K562 (cell line): ENCODE measurements around the gene ANKRD34A. TPM values are rescaled to one million over a fixed set of nuclear protein-coding genes. Genes with fewer than 3 reads are reported as not detected.

Experiments
- ATAC-seq: fragments of 200-7000 bp; cut with Tn5 transposase; 3 replicates; pipeline ENCODE4 v1.9.1; 2020; ENCODE audit warnings: moderate library complexity
- BruUV-seq: library from RNA; stranded (reverse); fragments of 400-500 nt; replicated peaks from 2 replicates; lab custom pipeline; 2021; lab: Mats Ljungman, UMichigan
- CTCF ChIA-PET: fragments of 300-600 bp; formaldehyde crosslinking; extraction: SDS; loops from one replicate; lab custom pipeline; 2021; ENCODE audit warnings: low intra/inter-chr PET ratio; lab: Yijun Ruan, JAX
- POLR2A ChIA-PET: fragments of 300-600, 350-650 bp; sonication (Branson Sonifier 250); formaldehyde crosslinking; extraction: SDS; loops from one replicate; lab custom pipeline; 2021; ENCODE audit warnings: antibody characterized with exemption, inconsistent platforms; lab: Yijun Ruan, JAX
- DNase-seq, 4 experiments: peaks; one replicate each; pipeline versions ENCODE4 v3.0.0 to v3.0.0-alpha.2; 2011 to 2018; ENCODE audit warnings: low spot score in 3 of 4, mixed read lengths in 3 of 4; ENCODE audit errors: extremely low read depth in 1 of 4
- FAIRE-seq: peaks from 2 replicates; lab custom pipeline; 2011; peaks lifted over from hg19 to GRCh38; lab: Jason Lieb, UNC
- H2AFZ ChIP-seq: 2 replicates; pipeline ENCODE4 v1.6.0; 2011; ENCODE audit warnings: low read depth, low read length, control low read depth, inconsistent platforms
- H3K27ac ChIP-seq: fragments of 200-600 bp; 3 replicates; pipeline ENCODE4 v1.8.0; 2011; ENCODE audit warnings: low read depth, mild to moderate bottlenecking, control low read depth, inconsistent platforms, low read length, moderate library complexity, mixed read lengths; ENCODE audit errors: extremely low read depth
- H3K27me3 ChIP-seq, 2 experiments: fragments of 300-600 bp in 1 of 2; 2 replicates in 1 of 2; 3 replicates in 1 of 2; pipeline versions ENCODE4 v1.6.0 to v1.8.0; 2011; ENCODE audit warnings: inconsistent platforms in 2 of 2, low read length in 2 of 2, mild to moderate bottlenecking in 1 of 2, mixed read lengths in 1 of 2, moderate library complexity in 1 of 2; ENCODE audit not compliant: control insufficient read depth in 2 of 2, insufficient read depth in 2 of 2
- H3K36me3 ChIP-seq: fragments of 300-600 bp; 3 replicates; pipeline ENCODE4 v1.8.0; 2011; ENCODE audit warnings: mild to moderate bottlenecking, low read length, inconsistent platforms; ENCODE audit not compliant: control insufficient read depth, insufficient read depth
- H3K4me1 ChIP-seq, 2 experiments: fragments of 200-600 bp in 1 of 2; replicated peaks in 1 of 2; 2 replicates in 1 of 2; 3 replicates in 1 of 2; pipeline versions ENCODE4 v1.5.1 to v1.8.0; 2011; ENCODE audit warnings: inconsistent platforms in 2 of 2, low read length in 2 of 2, mild to moderate bottlenecking in 1 of 2, mixed read lengths in 1 of 2, moderate library complexity in 1 of 2; ENCODE audit not compliant: control insufficient read depth in 2 of 2, insufficient read depth in 2 of 2
- H3K4me2 ChIP-seq: 2 replicates; pipeline ENCODE4 v1.6.1; 2011; ENCODE audit warnings: low read length, control low read depth, inconsistent platforms, mixed read lengths; ENCODE audit not compliant: insufficient read depth
- H3K4me3 ChIP-seq: fragments of 200-600 bp; sonication (generic), shearing (Covaris generic); 2 replicates; pipeline ENCODE4 v1.5.1; 2016; ENCODE audit warnings: control low read depth, inconsistent platforms
- H3K79me2 ChIP-seq: fragments of 200-600 bp; 3 replicates; pipeline ENCODE4 v1.8.0; 2011; ENCODE audit warnings: low read length, inconsistent platforms; ENCODE audit not compliant: control insufficient read depth, insufficient read depth
- H3K9ac ChIP-seq, 2 experiments: 2 replicates each; pipeline versions ENCODE4 v1.6.0 to v1.6.1; 2011; ENCODE audit warnings: low read depth in 2 of 2, low read length in 2 of 2, control low read depth in 1 of 2, inconsistent platforms in 1 of 2, mild to moderate bottlenecking in 1 of 2, mixed read lengths in 1 of 2; ENCODE audit not compliant: insufficient read depth in 1 of 2
- H3K9me1 ChIP-seq: one replicate; pipeline ENCODE4 v1.6.0; 2011; ENCODE audit warnings: inconsistent platforms, mild to moderate bottlenecking, low read length, moderate library complexity; ENCODE audit not compliant: control insufficient read depth, insufficient read depth
- H3K9me3 ChIP-seq: replicated peaks from 2 replicates; pipeline ENCODE4 v1.5.1; 2011; ENCODE audit warnings: low read depth, low read length, inconsistent platforms; ENCODE audit not compliant: control insufficient read depth, insufficient read depth
- H4K20me1 ChIP-seq: replicated peaks from 2 replicates; pipeline ENCODE4 v1.6.1; 2011; ENCODE audit warnings: low read length, inconsistent platforms, mixed read lengths; ENCODE audit not compliant: control insufficient read depth, insufficient read depth
- EGR1 ChIP-seq: fragments of 450-650 bp; conservative IDR thresholded peaks from 2 replicates; pipeline ENCODE4 v1.6.1; 2017; ENCODE audit warnings: mild to moderate bottlenecking
- ETV5 ChIP-seq: sonication (generic); formaldehyde crosslinking; IDR thresholded peaks from 2 replicates; pipeline ENCODE4 v1.4.0; 2020; ENCODE audit warnings: low read depth, mild to moderate bottlenecking, missing genetic modification reagents
- NFE2 ChIP-seq: IDR thresholded peaks from 2 replicates; pipeline ENCODE4 v1.6.1; 2014; ENCODE audit warnings: antibody characterized with exemption, low read depth
- NRF1 ChIP-seq, 2 experiments: fragments of 450-650 bp; IDR thresholded peaks in 1 of 2; conservative IDR thresholded peaks in 1 of 2; 2 replicates each; pipeline ENCODE4 v1.6.1; 2014; ENCODE audit warnings: mild to moderate bottlenecking in 2 of 2
- STAG1 ChIP-seq: sonication (generic); formaldehyde crosslinking; IDR thresholded peaks from 2 replicates; pipeline ENCODE4 v1.5.0; 2020; ENCODE audit warnings: missing genetic modification reagents, borderline replicate concordance
- ZBTB7A ChIP-seq: IDR thresholded peaks from 2 replicates; pipeline ENCODE4 v1.6.1; 2011; ENCODE audit warnings: low read depth, mild to moderate bottlenecking, low read length, moderate library complexity, borderline replicate concordance; ENCODE audit not compliant: control insufficient read depth
- ZNF740 ChIP-seq, 3 experiments: fragments of 200-800 bp in 1 of 3; sonication (Bioruptor generic) in 1 of 3; sonication (generic) in 1 of 3; formaldehyde crosslinking in 1 of 3; IDR thresholded peaks; 2 replicates each; pipeline versions ENCODE4 v1.6.1 to v1.8.0; 2016 to 2022; ENCODE audit warnings: mild to moderate bottlenecking in 2 of 3, missing compliant biosample characterization in 2 of 3, missing genetic modification characterization in 2 of 3, missing genetic modification reagents in 1 of 3
- WGBS: fragments of 100-300 bp; shearing (Covaris generic); methylation state at CpG from one replicate; pipeline ENCODE4 v1.1.6; 2016; ENCODE audit warnings: low coverage, mixed read lengths; ENCODE audit not compliant: insufficient coverage; ENCODE audit errors: missing lambda C conversion rate; 5-methylcytosine and 5-hydroxymethylcytosine counted together
- in situ Hi-C: fragments of 300-500 bp; cut with MboI; formaldehyde crosslinking; loops from 4 replicates; pipeline ENCODE4 v1.15.0; 2018; ENCODE audit warnings: inconsistent platforms, mixed read lengths
- intact Hi-C: fragments of 100-400 bp; cut with micrococcal nuclease; formaldehyde crosslinking; loops from 2 replicates; pipeline ENCODE4 v1.14.2; 2022
- polyA plus RNA-seq, 8 experiments: library from polyadenylated mRNA; depleted of rRNA in 4 of 8; stranded (reverse) in 5 of 8; unstranded in 3 of 8; fragments of >200 nt; fragmentation: Nextera tagmentation in 2 of 8; fragmentation: Illumina TruSeq in 1 of 8; extraction: Ambion mirVana in 2 of 8; extraction: Trizol in 1 of 8; gene quantifications; 2 replicates each; pipeline versions ENCODE4 v1.2.1 to v1.2.3, GENCODE V29; 2011 to 2014; ENCODE audit warnings: inconsistent platforms in 1 of 8, missing spikeins in 1 of 8
- total RNA-seq, 7 experiments: library from RNA; depleted of rRNA in 6 of 7; stranded (reverse); fragments of >200 nt in 6 of 7; fragmentation: Illumina TruSeq in 2 of 7; extraction: Trizol in 2 of 7; gene quantifications; 2 replicates each; pipeline versions ENCODE4 v1.2.1 to v1.2.3, GENCODE V29; 2011 to 2021; ENCODE audit warnings: low replicate concordance in 1 of 7
- TF ChIP-seq, protein P1 (sequence below), 2 experiments: fragments of 450-650 bp in 1 of 2; sonication (generic) in 1 of 2; formaldehyde crosslinking in 1 of 2; IDR thresholded peaks; 2 replicates each; pipeline versions ENCODE4 v1.7.1 to v1.9.0; 2016 to 2022; ENCODE audit warnings: inconsistent platforms in 1 of 2, mild to moderate bottlenecking in 1 of 2, missing genetic modification reagents in 1 of 2

ANKRD34A gene
- total and polyA plus RNA-seq, 9 of the 15 experiments (the other 6 are each of a cell fraction or from before 2014, with no cell fraction given) = 0.06 to 1.6 (median 0.43) TPM

DNA sequence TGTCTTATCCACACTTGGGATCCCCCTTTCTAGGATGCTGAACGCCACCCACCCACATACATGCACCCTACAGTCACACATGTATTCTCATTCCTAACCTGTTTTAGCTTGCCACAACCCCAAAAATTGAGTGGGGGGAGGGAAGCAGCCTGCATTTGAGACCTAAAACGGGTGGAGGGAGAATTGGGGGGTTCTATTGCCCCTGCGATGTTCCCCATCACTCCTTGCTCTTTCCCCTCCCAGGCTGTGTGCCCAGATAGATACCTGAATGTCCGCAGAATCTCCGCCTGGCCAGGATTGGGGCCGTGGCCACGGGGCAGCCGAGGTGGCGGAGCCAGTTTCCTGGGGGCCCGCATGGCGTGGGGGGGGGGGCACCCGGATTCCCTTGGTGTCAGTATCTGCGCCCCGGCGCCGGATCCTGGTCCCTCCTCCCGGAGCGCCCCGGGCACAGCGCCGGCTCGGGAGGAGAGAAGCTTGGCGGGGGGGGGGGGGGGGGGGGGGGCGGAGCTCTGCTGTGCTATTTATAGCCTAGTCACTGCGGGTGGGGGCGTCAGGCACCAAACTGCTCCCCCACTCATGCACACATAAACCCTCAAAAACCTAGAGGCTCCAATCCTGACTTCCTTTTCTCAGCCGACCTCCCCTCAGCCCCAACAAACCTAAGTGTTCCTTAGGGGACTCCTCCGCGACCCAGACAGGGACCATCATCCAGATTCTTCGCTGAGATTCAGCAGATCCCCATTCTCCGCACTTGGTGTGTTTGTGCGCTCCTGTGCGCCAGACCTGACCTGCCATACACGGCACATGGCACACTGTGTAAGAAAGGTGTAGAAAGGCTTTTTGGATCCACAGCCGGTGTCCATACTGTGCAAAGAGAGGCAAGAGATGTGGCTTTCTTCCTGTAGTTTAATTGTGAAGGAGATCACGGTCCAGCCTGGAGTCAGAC, 1.9 kb downstream of the ANKRD34A start:
- H3K9ac ChIP-seq = peak overlapping the region; percentile 87 to 88
- no peaks in the 10 kb centered on the region for H3K36me3 ChIP-seq
- no peaks in the 10 kb centered on the region for H3K9me1 ChIP-seq
- H3K27me3 ChIP-seq = no peaks in the 10 kb centered on the region; a peak in 1 of 5 replicates
- WGBS = 4% methylated on average over 22 of the region's 36 CpGs
- peak overlapping the region; percentile 87 for H2AFZ ChIP-seq
- peaks cover 3% of the 10 kb centered on the region; the same call in 1 of the 2 replicates for H3K9me3 ChIP-seq
- no peak for ATAC-seq
- H4K20me1 ChIP-seq = no peaks in the 10 kb centered on the region
- in situ Hi-C loops (no loop called here), intact Hi-C loops (no loop called here)
- BruUV-seq = no TSS peak
- H3K4me3 ChIP-seq = peak overlapping the region; percentile 46
- peak; percentile 42 for FAIRE-seq
- peaks cover 29 to 37% of the 10 kb centered on the region in 2 experiments; a peak in 4 of 5 replicates for H3K4me1 ChIP-seq
- ChIA-PET POLR2A (interaction anchor here (2.1 to 4.0 kb wide), 3 partner anchors 8 to 36 kb away, joined by 8 to 50 read pairs (median 15); partner anchors contain the start of gene RBM8A), CTCF (no interaction called here)
- peaks cover 24% of the 10 kb centered on the region for H3K79me2 ChIP-seq
- peak overlapping the region; percentile 87; the same call in 2 of the 3 replicates for H3K27ac ChIP-seq
- DNase-seq = peak in 3 of 4 experiments; percentile 78 to 83 (median 83)
- H3K4me2 ChIP-seq = peak overlapping the region; percentile 86
- TF ChIP-seq ZNF740 (CRISPR knock-in tag; IDR thresholded peaks at IDR 0.05) (peak; percentile 39; the same call in 1 of the 2 replicates), ZNF740 (tag; IDR thresholded peaks at IDR 0.05) (peak in 1 of 2 experiments; percentile 97; a peak in 2 of 4 replicates), ZBTB7A (peak; percentile 17; the same call in 1 of the 2 replicates), ETV5 (CRISPR knock-in tag) (0 out of 2 replicates have a peak, but pooled peaks have one; percentile 25), NFE2 (peak; percentile 38), NRF1 (conservative IDR thresholded peaks at IDR 0.05 in 1 of 2, IDR thresholded peaks at IDR 0.05 in 1 of 2) (peak in 1 of 2 experiments; percentile 4; a peak in 1 of 4 replicates), EGR1 (peak; percentile 3; the same call in 1 of the 2 replicates), STAG1 (peak; percentile 7; the same call in 1 of the 2 replicates)
- TF ChIP-seq, protein P1, sequence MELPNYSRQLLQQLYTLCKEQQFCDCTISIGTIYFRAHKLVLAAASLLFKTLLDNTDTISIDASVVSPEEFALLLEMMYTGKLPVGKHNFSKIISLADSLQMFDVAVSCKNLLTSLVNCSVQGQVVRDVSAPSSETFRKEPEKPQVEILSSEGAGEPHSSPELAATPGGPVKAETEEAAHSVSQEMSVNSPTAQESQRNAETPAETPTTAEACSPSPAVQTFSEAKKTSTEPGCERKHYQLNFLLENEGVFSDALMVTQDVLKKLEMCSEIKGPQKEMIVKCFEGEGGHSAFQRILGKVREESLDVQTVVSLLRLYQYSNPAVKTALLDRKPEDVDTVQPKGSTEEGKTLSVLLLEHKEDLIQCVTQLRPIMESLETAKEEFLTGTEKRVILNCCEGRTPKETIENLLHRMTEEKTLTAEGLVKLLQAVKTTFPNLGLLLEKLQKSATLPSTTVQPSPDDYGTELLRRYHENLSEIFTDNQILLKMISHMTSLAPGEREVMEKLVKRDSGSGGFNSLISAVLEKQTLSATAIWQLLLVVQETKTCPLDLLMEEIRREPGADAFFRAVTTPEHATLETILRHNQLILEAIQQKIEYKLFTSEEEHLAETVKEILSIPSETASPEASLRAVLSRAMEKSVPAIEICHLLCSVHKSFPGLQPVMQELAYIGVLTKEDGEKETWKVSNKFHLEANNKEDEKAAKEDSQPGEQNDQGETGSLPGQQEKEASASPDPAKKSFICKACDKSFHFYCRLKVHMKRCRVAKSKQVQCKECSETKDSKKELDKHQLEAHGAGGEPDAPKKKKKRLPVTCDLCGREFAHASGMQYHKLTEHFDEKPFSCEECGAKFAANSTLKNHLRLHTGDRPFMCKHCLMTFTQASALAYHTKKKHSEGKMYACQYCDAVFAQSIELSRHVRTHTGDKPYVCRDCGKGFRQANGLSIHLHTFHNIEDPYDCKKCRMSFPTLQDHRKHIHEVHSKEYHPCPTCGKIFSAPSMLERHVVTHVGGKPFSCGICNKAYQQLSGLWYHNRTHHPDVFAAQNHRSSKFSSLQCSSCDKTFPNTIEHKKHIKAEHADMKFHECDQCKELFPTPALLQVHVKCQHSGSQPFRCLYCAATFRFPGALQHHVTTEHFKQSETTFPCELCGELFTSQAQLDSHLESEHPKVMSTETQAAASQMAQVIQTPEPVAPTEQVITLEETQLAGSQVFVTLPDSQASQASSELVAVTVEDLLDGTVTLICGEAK (IDR thresholded peaks at IDR 0.05) = peak; percentile 12; the same call in 1 of the 2 replicates
- TF ChIP-seq, protein P1 (CRISPR knock-in tag; IDR thresholded peaks at IDR 0.05) = no peak
